Glomerular endothelial cell (primary cell): ENCODE data around the gene IFT27. TPM values are rescaled to one million over a fixed set of nuclear protein-coding genes. Genes with fewer than 3 reads are reported as not detected.

Experiments used
- DNase-seq: peaks from one replicate; pipeline ENCODE4 v3.0.0-alpha.2; 2011; ENCODE audit warnings: low read depth, low spot score; ENCODE audit errors: extremely low read depth
- total RNA-seq: library from RNA; depleted of rRNA; stranded (reverse); fragments of >200 nt; gene quantifications from 2 replicates; pipeline ENCODE4 v1.2.3, GENCODE V29; 2015

The IFT27 gene
- total RNA-seq, 1 donor from 2014 or later, result 21.1 TPM

DNA sequence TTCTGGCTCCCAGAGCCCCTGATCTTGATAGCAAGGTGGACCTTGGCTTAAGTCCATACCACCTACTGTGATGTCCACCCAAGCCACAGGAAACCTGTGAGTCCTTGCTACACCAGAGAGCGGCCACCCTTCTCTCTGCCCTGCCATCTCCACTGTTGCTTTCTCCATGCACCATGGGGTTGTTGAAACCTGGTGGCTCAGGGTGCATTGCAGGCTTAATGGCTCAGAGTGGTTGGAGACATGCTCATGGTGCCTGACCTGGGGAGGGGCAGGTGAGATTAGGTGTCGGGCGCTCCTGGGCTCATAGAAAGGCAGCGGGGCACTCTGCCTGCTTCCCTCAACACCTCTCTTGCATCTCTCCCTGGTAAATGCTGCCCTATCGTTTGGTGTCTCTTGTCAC lies 47.4 kb downstream of the IFT27 start:
- DNase-seq, result no peak

DNA sequence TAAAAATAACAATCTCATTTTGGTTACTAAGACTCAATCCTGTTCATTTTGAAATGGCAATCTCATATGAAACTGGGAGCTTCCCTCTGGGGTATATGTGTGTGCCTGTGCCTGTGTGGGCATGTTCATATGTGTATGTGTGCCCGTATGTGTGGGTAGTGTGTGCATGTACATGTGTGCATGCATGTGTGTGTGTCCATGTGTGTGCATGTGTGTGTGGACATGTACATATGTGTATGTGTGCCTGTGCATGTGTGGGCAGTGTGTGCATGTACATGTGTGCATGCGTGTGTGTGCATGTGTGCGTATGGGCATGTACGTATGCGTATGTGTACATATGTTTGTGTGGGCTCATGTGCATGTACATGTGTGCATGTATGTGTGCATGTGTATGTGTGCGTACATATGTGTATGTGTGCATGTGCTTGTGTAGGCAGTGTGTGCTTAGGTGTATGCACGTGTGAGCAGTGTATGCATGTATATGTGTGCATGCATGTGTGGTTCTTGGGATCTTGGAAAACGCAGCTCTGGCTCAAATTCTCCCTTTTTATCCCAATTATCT lies 47.9 kb downstream of the IFT27 start:
- no peak for DNase-seq

DNA sequence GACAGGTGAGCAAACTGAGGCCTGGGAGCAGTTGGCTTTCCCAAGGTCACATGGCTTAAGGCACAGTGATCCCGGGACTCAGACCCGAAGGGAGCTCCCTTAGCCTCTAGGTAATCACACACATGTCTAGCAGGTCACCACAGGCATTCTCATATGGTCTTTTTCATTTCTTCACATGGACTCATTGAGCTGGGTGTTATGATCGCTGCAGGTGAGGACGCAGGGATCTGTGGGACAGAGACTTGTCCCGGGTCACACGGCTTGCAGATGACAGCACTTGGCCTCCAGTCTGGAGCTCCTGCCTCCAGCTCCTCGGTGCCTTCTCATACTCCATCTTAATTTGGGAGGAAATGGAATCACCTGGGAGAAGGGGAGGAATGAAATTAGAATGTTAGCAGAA lies 48.8 kb downstream of the IFT27 start:
- DNase-seq, result no peak

DNA sequence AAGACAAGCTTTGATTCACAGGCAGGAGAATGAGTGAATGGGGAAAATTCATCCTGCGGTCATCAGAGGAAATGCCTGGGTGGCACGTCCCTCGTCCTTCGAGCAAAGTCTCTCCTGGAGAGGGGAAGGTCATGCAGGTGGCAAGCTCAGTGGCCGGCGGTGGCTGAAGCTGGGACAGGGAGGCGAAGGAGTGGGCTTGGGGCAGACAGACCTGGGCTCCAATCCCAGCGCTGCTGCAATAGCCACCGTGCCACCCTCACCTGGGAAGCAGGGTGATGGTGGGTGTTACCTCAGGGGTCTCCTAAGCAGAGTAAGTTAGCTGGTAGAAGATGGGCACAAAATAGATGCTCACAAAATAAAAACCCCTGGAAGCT lies 49.9 kb downstream of the IFT27 start:
- DNase-seq, result no peak

DNA sequence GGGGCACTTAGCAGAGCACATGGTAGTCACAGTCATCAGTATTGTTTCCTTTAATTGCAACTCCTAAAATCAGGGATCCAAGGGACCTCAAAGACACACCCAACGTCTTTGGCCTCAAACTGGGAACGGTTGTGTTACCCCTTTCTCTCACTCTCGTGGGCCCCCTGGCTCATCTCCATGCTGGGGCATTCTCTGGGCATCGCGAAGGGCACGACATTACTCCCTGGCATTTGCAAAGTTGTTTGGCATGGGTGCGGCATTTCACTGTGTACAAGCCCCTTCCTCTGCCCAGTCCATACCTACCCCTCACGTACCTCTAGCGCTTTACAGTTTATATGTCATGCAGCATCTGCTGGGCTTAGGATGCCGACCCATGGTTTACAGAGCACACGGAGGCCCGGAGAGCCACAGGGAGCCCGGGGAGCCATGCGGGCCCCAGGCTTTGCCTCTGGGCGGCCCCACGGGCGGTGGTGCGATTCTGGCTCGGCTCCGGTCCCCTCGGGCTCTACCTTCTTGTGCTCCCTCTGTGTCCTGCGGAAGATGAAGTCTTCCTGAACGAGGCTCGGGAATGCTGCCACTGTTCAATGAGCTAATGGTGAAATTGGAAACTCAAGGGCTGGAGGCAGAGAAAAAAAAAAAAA lies 50.4 kb downstream of the IFT27 start:
- no peak for DNase-seq

DNA sequence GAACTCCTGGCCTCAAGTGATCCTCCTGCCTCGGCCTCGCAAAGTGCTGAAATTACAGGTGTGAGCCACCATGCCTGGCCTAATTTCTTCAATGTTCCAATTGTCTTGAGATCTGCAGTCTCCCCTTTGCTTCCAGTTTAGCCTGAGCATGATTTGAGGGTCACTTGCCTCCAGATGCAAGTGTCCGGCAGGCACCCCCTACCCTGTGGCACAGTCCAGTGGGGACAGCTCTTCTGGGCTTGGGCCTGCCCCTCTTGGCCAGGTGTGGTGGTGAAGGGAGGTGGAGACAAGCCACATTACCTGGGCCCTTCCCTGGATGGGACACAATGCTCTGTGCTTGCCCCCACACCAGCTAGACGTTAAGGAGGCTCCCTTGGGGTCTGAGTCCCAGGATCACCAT lies 51.1 kb downstream of the IFT27 start:
- no peak for DNase-seq

DNA sequence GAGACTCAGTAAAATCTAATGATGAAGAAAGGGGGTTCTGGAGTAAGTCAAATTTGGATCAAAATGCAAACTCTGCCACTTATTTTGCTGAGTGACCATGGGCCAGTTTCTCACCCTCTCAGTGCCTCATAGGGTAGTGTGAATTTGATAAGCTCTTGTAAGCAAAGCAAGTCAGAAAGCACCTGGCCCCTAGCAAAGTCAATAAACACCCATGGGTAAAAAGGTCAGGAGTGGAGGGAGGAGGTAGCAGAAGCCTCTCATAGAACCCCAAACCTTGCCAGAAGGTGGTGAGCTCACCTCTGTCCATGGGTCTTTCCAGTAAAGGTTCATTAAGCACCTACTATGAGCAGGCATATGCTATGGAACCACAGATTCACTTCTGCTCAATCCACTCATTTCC lies 53.9 kb downstream of the IFT27 start:
- DNase-seq, result no peak

DNA sequence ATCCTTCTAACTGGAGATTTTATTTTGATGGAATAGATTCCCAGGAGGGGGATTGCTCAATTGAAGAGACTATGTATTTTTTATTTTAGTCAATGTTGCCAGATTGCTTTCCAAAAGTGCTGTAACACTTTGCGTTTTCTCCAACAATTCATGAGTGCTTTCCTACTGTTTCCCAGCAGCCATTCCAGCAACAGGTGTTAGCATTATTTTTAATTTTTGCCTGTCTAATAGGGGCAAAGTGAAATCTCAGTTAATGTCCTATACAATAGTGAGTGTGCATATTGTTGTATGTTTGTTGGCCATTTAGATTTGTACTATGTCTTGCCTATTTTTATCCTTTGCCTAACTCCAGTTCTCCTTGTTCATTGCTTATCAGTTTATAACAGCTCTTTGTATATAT lies 60.3 kb downstream of the IFT27 start:
- no peak for DNase-seq

DNA sequence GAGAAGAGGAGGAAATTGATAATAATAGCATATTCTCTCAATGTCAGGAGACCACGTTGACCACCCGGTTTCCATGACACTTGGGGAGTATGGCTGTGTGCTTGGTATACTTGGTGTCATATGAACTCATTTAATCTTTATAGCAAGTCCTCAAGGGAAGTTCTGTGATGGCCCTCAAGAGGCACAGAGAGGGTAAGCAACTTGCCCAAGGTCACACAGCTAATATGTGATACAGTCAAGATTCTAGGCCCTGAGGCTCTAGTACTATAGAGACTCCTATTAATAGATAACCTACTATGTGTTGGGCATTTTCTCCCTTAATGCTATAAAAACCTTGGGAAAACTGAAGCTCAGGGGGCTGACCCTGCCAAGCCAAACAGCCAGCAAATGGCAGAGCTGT lies 61.8 kb downstream of the IFT27 start:
- DNase-seq, result no peak

DNA sequence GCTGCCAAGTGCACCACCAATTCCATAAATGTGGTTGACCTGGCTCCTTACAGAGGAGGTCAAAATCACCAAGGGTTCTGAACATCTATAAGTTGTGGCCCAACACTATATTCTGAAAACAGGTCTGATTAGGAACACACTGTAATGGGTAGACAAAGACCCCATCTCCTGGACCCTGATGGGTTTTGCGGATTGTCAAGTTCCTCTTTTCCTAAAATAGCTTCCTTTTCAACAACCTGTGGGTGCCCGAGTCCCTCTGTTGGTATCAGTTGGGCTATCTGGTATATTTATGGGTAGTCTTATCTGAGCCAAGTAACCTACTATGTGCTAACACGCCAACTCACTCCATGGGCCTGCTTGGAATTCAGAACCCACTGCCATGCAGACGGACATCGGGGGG lies 62.5 kb downstream of the IFT27 start:
- DNase-seq, result no peak

Other genes with a start within 250 kb of the IFT27 start
- gene EIF3D, start 247.0 kb downstream of the IFT27 start, total RNA-seq, result 281 and 360 TPM in 2 replicates
- gene CACNG2, start 72.4 kb downstream of the IFT27 start, total RNA-seq, result not detected in 2 replicates
- 0.58 TPM in 1 of 2 replicates, not detected in the other for gene PVALB, start 40.9 kb upstream of the IFT27 start, total RNA-seq
- 0.41 TPM in 1 of 2 replicates, not detected in the other for gene NCF4, start 84.9 kb upstream of the IFT27 start, total RNA-seq
- gene CSF2RB, start 137.5 kb upstream of the IFT27 start, total RNA-seq, result 3.6 and 19.8 TPM in 2 replicates
- gene TST, start 243.3 kb upstream of the IFT27 start, total RNA-seq, result 63.6 and 90.9 TPM in 2 replicates
- gene MPST, start 243.6 kb upstream of the IFT27 start, total RNA-seq, result 165 and 191 TPM in 2 replicates